Muscle layer of colon (tissue), 2 donors: ENCODE data around the gene TMED8.
"Not testable (repeated sequence)": the region's sequence is repeated elsewhere in the genome, so short reads cannot be mapped to it uniquely, and the experiment has no call there.

Source experiments
- H3K27ac ChIP-seq: one replicate; pipeline ENCODE4 v1.7.0; 2013; ENCODE audit warnings: low read depth, mild to moderate bottlenecking, low read length, moderate library complexity
- H3K27me3 ChIP-seq, 2 donors: one replicate each; pipeline ENCODE4 v1.7.0; 2013; ENCODE audit warnings: low read length in 2 of 2, mild to moderate bottlenecking in 2 of 2; ENCODE audit not compliant: insufficient read depth in 2 of 2, control insufficient read depth in 1 of 2
- H3K36me3 ChIP-seq: one replicate; pipeline ENCODE4 v1.7.0; 2013; ENCODE audit warnings: mild to moderate bottlenecking, low read length; ENCODE audit not compliant: insufficient read depth
- H3K4me1 ChIP-seq: one replicate; pipeline ENCODE4 v1.7.0; 2013; ENCODE audit warnings: mild to moderate bottlenecking, low read length; ENCODE audit not compliant: insufficient read depth
- H3K4me3 ChIP-seq, 2 donors: one replicate each; pipeline ENCODE4 v1.7.0; 2013; ENCODE audit warnings: low read length in 2 of 2, low read depth in 1 of 2, mild to moderate bottlenecking in 1 of 2, moderate library complexity in 1 of 2
- H3K9ac ChIP-seq: one replicate; pipeline ENCODE4 v1.7.0; 2013; ENCODE audit warnings: low read length
- H3K9me3 ChIP-seq: one replicate; pipeline ENCODE4 v1.7.0; 2013; ENCODE audit warnings: mild to moderate bottlenecking, low read length
- donor health status: abdominal sarcoma.
- donor health status: Adenocarcinoma of cecum.

The TMED8 gene

GRCh38 chr14:77338302-77338701 is 38.6 kb downstream of the TMED8 start:
- Histone ChIP-seq H3K36me3 (peaks cover 34% of the 10 kb centered on the region), H3K4me1 (no peaks in the 10 kb centered on the region), H3K9me3 (no peaks in the 10 kb centered on the region), H3K27ac (no peak overlapping the region), H3K27me3 (no peaks in the 10 kb centered on the region), H3K9ac (no peak overlapping the region), H3K4me3 (no peak overlapping the region)

- Histone ChIP-seq H3K4me3 (no peak overlapping the region), H3K4me1 (no peaks in the 10 kb centered on the region), H3K27ac (no peak overlapping the region), H3K9me3 (no peaks in the 10 kb centered on the region), H3K36me3 (peaks cover 30% of the 10 kb centered on the region), H3K27me3 (no peaks in the 10 kb centered on the region), H3K9ac (no peak overlapping the region)
Observed at GRCh38 chr14:77337880-77338279, 39.0 kb downstream of the TMED8 start.

- H3K27me3 ChIP-seq: not testable (repeated sequence)
Observed at GRCh38 chr14:77337255-77337654, 39.6 kb downstream of the TMED8 start.

GRCh38 chr14:77335576-77335975 is 41.3 kb downstream of the TMED8 start:
- H3K27ac ChIP-seq: no peak overlapping the region
- no peak overlapping the region for H3K9ac ChIP-seq
- no peaks in the 10 kb centered on the region for H3K4me1 ChIP-seq
- no peak overlapping the region for H3K4me3 ChIP-seq
- H3K27me3 ChIP-seq: no peaks in the 10 kb centered on the region
- H3K9me3 ChIP-seq: no peaks in the 10 kb centered on the region
- peaks cover 14% of the 10 kb centered on the region for H3K36me3 ChIP-seq

More at GRCh38 chr14:77337255-77337654, 39.6 kb downstream of the TMED8 start:
- H3K4me3 ChIP-seq, H3K27ac ChIP-seq, H3K9ac ChIP-seq, H3K9me3 ChIP-seq, H3K4me1 ChIP-seq: not testable (repeated sequence)
- peaks cover 25% of the 10 kb centered on the region for H3K36me3 ChIP-seq

- H3K9ac ChIP-seq: no peak overlapping the region
- H3K36me3 ChIP-seq: no peaks in the 10 kb centered on the region
- no peaks in the 10 kb centered on the region for H3K9me3 ChIP-seq
- no peak overlapping the region for H3K27ac ChIP-seq
- H3K4me1 ChIP-seq: no peaks in the 10 kb centered on the region
- H3K27me3 ChIP-seq: no peaks in the 10 kb centered on the region
- no peak overlapping the region for H3K4me3 ChIP-seq
Observed at GRCh38 chr14:77329872-77330271, 47.0 kb downstream of the TMED8 start.

- peaks cover 5% of the 10 kb centered on the region for H3K4me1 ChIP-seq
- H3K27ac ChIP-seq: no peak overlapping the region
- H3K9ac ChIP-seq: no peak overlapping the region
- H3K36me3 ChIP-seq: no peaks in the 10 kb centered on the region
- no peaks in the 10 kb centered on the region for H3K27me3 ChIP-seq
- H3K4me3 ChIP-seq: no peak overlapping the region
- no peaks in the 10 kb centered on the region for H3K9me3 ChIP-seq
Observed at GRCh38 chr14:77327111-77327510, 49.8 kb downstream of the TMED8 start.

- Histone ChIP-seq H3K27me3 (no peaks in the 10 kb centered on the region), H3K27ac (no peak overlapping the region), H3K9me3 (no peaks in the 10 kb centered on the region), H3K9ac (no peak overlapping the region), H3K4me1 (peaks cover 7% of the 10 kb centered on the region), H3K4me3 (no peak overlapping the region), H3K36me3 (no peaks in the 10 kb centered on the region)
Observed at GRCh38 chr14:77325746-77326094, 51.2 kb downstream of the TMED8 start.

- Histone ChIP-seq H3K9ac (no peak overlapping the region), H3K27me3 (no peaks in the 10 kb centered on the region), H3K4me1 (peaks cover 8% of the 10 kb centered on the region), H3K4me3 (no peak overlapping the region), H3K27ac (no peak overlapping the region), H3K36me3 (no peaks in the 10 kb centered on the region), H3K9me3 (no peaks in the 10 kb centered on the region)
Observed at GRCh38 chr14:77324816-77325745, 51.8 kb downstream of the TMED8 start.

GRCh38 chr14:77324289-77324688 is 52.6 kb downstream of the TMED8 start:
- Histone ChIP-seq H3K27me3 (no peaks in the 10 kb centered on the region), H3K27ac (no peak overlapping the region), H3K4me3 (no peak overlapping the region), H3K4me1 (peaks cover 16% of the 10 kb centered on the region), H3K36me3 (no peaks in the 10 kb centered on the region), H3K9ac (no peak overlapping the region), H3K9me3 (no peaks in the 10 kb centered on the region)

- Histone ChIP-seq H3K4me1 (peaks cover 18% of the 10 kb centered on the region), H3K27ac (no peak overlapping the region)
Observed at GRCh38 chr14:77323571-77323970, 53.3 kb downstream of the TMED8 start.

GRCh38 chr14:77322951-77323350 is 53.9 kb downstream of the TMED8 start:
- no peaks in the 10 kb centered on the region for H3K9me3 ChIP-seq
- H3K4me3 ChIP-seq: no peak overlapping the region
- H3K4me1 ChIP-seq: peaks cover 18% of the 10 kb centered on the region
- H3K27me3 ChIP-seq: no peaks in the 10 kb centered on the region
- no peaks in the 10 kb centered on the region for H3K36me3 ChIP-seq
- no peak overlapping the region for H3K27ac ChIP-seq
- no peak overlapping the region for H3K9ac ChIP-seq

More at GRCh38 chr14:77323571-77323970, 53.3 kb downstream of the TMED8 start:
- H3K36me3 ChIP-seq: no peaks in the 10 kb centered on the region
- H3K9me3 ChIP-seq: no peaks in the 10 kb centered on the region
- H3K4me3 ChIP-seq: no peak overlapping the region
- H3K27me3 ChIP-seq: no peaks in the 10 kb centered on the region
- H3K9ac ChIP-seq: no peak overlapping the region
